GM18868 (cell line): ENCODE measurements around the gene GPALPP1.
A peak's percentile ranks its signal among the peaks of the same experiment; 100 is the strongest.
"Not testable (repeated sequence)": the region's sequence is repeated elsewhere in the genome, so short reads cannot be mapped to it uniquely, and the experiment has no call there.

ENCODE experiments used
- ATAC-seq: cut with Tn5 transposase; IDR thresholded peaks from one replicate; pipeline ENCODE4 v1.9.1; 2021; ENCODE audit warnings: mild to moderate bottlenecking, moderate library complexity; ENCODE audit not compliant: unreplicated experiment

The GPALPP1 gene

DNA sequence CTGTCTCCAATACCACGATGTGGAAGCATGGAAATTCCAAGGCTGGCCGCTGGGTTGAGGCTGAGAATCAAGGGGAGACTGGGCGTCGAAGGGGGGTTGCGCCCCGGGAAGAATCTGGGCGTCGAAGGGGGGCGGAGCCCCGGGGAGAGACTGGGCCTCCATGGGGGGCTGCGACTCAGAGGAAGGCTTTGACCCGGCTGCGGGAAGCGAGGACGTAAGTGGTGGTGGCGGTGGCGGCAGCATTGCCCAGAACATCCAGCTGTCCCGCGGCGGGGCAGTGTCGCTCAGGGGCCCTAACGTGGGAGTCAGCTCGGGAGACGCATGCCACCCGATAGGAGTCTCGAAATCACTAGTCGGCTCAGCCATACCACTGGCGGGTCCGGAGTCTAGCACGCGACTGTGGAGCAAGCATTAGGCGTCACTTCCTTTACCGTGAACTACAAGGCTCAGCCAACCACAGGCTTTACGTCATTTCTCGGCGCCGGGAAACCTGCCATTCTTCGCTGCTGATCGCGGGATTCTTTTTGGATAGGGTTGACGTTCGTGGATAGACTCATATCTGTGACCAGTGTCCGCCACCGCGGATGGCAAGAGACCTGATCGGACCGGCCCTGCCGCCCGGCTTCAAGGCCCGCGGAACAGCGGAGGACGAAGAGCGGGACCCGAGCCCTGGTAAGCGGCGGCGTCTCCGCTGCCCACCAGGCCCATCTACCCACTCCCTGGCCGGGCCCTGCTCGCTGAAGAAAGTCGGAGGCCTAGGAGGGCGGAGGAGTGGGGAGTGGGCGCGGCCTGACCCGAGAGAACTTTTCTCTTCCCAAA, at the start of gene GPALPP1, which contains the start of gene NUFIP1:
Gene GPALPP1, plus strand, starts transcription at position 468 of the 819 bp plus-strand sequence. Its CDS starts 117 bp downstream, at position 585.
Gene NUFIP1, minus strand, starts transcription at position 401 of the 819 bp plus-strand sequence. Its CDS starts 35 bp downstream, at position 366.
- ATAC-seq = peak; percentile 99

- not testable (repeated sequence) for ATAC-seq
Measured at GRCh38 chr13:44943411-44943810, 45.9 kb upstream of the GPALPP1 start.

GRCh38 chr13:44951184-44951583, 38.2 kb upstream of the GPALPP1 start:
- no peak for ATAC-seq

DNA sequence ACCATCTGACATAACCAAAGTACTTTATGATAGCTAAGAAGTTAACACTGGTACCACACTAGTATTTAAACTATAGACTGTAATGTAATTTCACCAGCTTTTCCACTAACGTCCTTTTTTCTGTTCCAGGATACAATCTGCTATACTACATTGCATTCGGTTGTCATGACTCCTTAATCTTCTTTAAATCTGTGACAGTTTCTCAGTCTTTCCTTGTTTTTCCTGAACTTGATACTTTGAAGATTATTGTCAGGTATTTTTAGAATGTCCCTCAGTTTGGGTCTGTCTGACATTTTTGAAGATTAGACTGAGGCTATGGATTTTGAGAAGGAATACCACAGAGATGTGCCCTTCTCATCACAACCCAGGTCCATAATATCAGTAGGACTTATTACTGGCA, 36.7 kb upstream of the GPALPP1 start:
- ATAC-seq = no peak

DNA sequence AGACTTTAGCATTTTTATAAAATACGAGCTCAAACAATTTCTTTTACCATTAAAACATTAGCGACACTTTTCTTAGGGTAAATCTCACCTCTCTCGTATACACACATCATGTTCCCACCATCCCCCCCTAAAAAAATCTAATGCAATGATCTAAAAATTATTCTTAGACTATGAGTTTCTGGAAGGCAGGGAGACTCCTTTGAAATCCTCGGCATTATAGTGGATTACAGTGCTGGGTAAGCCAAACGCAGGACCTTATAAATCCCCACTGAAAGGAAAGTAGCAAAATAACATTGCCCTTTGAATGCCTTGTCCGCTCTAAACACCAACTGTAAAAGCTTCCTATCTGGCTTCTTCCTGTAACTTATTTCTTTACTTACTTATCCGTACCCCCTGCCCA, 35.1 kb upstream of the GPALPP1 start:
- ATAC-seq = no peak

- no peak for ATAC-seq
Measured at GRCh38 chr13:44955406-44955805, 33.9 kb upstream of the GPALPP1 start.

DNA sequence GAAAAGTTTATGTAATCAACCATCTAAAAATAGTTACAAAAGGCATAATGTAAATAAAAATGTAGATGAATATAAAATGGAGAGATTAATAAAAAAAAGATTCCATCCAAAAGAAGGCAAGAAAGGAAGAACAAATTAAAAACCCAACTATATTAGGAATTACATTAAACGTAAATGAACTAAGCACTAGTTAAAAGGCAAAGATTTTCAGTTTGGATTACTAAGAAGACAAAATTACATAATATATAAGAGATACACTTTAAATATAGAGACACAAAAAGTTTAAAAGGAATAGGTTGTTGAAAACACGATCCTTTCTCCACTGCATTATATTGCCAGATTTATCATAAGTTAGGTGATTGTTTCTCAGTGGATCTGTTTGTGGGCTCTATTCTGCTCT, 27.3 kb upstream of the GPALPP1 start:
- no peak for ATAC-seq

GRCh38 chr13:44967704-44968433, 21.5 kb upstream of the GPALPP1 start:
- no peak for ATAC-seq

- no peak for ATAC-seq
Measured at GRCh38 chr13:44968434-44968815, 20.9 kb upstream of the GPALPP1 start.

DNA sequence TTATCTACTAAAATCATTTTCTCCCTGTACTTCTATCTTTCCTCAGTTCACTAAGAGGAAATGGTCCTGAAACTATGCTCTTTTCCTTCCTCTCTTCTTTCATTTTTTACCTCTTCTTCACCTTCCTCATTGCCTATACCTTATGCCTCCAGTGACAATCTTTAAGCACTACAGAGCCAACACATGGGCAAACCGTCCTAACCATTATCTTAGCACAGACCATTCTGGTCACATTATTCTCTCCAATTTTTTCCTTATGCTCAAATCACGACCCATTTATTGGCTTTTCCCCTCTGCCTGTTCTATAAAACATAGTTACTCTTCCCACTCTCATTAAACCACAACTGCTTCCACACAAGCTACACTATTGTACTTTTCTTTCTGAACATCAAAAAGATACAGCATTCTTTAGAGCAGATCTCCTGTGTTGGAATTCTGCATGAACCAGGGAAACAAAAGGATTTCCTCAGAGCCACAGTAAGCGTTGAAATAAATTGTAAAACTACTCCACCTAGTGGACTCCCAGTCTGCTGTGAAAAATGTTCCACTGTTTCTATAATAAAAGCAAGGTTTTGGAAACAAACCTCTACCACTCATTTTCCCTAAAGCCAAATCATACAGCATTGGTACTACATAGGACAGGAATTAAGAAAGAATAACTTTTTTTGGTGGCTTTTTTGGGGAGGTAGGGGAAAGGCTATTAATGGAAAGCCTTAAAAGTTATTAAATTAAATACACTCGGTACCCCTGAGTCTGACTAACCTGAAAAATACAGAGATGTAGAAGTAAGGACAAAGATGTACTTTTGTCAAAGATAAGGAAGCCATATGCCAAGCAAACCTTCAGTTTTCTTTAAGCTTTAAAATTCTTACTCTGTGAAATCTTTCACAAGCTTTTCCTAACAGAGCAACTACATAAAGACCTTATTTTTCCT, 19.5 kb upstream of the GPALPP1 start:
- ATAC-seq = no peak

GRCh38 chr13:44971656-44972595, 17.4 kb upstream of the GPALPP1 start:
- no peak for ATAC-seq

DNA sequence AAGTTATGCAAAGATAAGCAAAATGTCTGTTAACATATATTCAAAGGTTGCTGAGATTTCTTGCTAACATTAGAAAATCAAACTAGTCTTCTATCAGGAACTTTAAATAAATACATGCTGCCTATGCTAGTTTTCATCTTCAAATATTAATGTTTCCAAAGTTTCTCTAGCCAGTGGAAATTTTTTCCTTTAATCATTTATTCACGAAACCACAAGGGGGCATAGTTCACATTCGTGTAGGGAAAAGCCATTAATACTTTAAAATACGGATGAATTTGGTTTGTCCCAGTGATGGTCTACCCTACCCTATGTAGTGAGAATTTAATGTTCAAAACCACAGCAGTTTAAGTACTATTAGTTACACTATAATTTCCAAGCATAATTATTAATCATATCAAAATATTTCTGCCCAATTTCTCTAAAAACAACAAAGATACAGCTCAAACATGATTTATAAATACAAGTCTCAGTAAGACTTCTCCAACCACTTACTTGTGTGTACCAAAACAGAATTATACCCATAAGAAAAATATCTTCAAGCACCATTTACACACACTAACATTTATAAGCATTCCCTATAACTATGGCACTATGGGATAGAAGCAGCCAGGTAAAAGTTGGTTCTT, 16.3 kb upstream of the GPALPP1 start:
- no peak for ATAC-seq

DNA sequence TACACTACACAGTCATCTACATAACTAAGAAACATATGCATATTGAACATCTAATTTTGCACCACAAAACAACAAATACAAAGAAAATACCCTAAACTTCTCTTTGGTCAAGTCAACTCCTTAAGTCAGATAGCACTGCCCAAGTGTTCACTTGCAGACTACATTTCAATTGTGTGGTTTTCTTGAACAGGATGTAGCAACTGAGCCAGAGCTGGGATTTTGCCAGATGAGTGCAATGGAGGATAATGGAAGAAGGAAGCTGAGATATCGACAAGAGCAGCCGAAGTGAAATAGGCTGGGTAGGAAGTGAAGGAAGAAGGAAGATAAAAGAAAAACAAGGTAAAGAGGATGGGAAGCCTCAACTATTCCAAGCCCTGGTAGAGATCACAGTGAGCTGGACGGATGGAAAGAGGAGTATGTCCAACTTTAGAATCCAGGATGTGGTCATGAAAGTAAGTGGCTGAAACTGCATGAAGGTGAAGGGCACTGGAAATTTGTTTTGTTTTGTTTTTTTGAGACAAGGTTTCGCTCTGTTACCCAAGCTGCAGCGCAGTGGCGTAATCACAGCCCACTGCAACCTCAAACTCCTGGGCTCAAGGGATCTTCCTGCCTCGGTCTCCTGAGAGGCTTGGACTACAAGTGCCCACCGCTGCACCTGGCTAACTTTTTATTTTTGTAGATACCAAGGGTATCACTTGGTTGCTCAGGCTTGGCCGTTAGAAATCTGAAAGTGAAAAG, 15.1 kb upstream of the GPALPP1 start:
- ATAC-seq = peak; percentile 47

DNA sequence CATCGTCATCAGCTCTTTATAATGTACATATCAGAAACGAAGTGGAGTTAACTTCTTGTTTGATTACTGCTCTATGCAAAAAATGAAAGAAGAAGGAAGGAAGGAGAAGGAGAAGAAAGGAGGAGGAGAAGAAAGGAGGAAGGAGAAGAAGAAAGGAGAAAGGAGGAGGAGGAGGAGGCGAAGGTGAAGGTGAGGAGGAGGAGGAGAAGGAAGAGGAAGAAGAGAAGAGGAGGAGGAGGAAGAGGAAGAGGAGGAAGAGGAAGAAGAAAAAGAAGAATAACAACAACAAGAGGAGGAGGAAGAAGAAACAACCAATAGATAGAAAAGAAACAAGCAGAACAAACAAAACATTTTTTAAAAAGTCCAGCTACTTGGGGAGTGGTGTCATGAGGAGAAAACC, 13.1 kb upstream of the GPALPP1 start:
- ATAC-seq = no peak

DNA sequence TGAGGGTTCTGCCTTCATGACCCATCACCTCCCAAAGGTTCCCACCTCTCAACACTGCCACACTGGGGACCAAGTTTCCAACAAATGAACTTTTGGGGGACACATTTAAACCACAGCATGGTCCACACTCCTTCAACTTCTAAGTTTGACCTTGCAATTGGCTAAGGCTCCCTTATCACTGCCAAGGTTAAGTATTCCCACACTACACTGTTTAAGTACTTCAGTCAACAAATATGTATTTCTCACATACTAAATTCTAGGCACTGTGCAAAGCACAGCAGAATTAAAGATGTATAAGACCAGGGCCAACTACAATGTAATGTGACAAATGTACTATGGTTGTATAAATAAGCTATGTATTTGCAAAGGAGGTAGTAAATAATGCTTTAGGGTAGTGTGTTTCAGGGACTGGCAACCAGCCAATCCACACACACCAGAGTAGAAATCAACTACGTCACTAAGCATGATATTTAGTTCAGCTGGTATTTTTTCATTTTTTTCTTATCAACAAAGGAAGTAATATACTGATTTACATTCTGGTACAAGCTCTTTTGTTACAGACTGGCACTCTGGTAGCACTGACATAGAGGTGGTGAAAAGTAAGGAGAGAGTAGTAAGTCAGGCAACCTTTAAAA, 12.3 kb upstream of the GPALPP1 start:
- ATAC-seq = no peak

GRCh38 chr13:44978328-44978727, 11.0 kb upstream of the GPALPP1 start:
- no peak for ATAC-seq

GRCh38 chr13:44989941-44990340, 603 bp downstream of the GPALPP1 start:
- ATAC-seq = peak; percentile 8

DNA sequence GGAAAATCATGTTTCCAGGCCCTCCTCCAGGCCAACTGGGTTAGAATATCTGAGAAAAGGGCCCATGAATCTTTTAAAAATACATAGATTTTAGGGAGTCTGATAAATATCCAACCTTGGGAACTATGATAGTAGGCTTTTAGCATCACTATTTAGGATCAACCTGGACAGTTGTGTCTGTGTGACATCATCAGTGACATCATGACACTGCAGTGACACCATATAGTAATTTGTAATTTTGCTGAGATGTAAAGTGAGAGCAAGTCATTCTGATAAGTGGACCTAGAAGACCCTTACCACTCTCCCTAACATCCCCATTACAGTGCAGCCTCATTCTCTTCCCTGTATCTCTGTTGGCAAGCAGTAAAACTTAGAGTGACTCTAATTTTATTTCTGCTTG, 14.1 kb downstream of the GPALPP1 start:
- ATAC-seq = no peak
